HG03095 (cell line): ENCODE measurements around the gene ABCC8.

Source experiments
- ATAC-seq: cut with Tn5 transposase; IDR thresholded peaks from one replicate; pipeline ENCODE4 v1.9.1; 2021; ENCODE audit warnings: moderate library complexity; ENCODE audit not compliant: unreplicated experiment

ABCC8 gene

GRCh38 chr11:17389211-17389956 is 87.3 kb downstream of the ABCC8 start:
- ATAC-seq: peak; percentile 63

- ATAC-seq: peak; percentile 44
These were observed 87.9 kb downstream of the ABCC8 start, which contains the start of gene KCNJ11 for GRCh38 chr11:17388609-17389210. KCNJ11 (minus strand) TSS chr11:17388659; CDS start chr11:17388091, 568 bp downstream.

GRCh38 chr11:17387811-17388210 is 88.8 kb downstream of the ABCC8 start:
- no peak for ATAC-seq

DNA sequence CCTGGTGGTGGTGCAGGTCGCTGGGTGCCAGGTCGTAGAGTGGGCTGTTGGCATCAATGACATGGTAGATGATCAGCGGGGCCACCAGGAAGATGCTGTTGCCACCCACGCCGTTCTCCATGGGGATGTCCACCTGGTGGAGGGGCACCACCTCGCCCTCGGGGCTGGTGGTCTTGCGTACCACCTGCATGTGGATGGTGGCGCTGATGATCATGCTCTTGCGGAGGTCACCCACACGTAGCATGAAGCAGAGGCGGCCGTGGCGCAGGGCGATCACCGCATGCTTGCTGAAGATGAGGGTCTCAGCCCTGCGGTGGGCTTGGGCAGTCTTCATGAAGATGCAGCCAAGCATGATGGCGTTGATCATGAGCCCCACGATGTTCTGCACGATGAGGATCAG is 89.4 kb downstream of the ABCC8 start:
- no peak for ATAC-seq

DNA sequence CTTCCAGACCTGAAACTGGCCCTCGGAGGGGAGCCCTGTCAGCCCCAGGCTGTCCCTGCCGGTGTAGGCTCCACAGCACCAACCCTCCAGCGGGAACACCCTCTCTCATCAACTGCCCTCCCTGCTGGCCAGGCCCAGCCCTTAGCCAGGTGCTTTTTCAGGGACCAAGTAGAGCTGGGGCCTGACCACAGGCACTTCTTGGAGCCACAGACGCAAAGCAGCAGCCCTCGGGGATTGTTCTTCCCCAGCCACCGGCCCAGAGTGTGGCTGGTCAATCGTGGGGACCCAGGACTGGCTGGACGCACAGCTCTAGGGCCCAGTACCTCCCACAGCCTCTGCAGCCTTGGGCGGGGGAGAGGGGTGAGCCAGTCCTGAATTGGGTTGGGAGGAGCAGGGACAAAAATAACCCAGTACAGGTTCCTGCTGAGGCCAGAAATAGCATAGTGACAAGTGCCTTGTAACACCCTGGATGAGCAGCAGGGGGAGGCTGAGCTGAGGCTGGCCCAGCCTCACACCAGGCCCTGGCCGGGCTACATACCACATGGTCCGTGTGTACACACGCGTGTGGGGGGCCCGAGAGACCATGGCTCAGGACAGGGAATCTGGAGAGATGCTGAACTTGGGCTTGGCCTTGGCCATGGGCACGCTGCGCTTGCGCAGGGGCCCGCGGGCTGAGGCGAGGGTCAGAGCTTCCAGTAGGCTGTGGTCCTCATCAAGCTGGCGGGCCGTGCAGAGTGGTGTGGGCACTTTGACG is 90.1 kb downstream of the ABCC8 start:
- peak; percentile 54 for ATAC-seq

DNA sequence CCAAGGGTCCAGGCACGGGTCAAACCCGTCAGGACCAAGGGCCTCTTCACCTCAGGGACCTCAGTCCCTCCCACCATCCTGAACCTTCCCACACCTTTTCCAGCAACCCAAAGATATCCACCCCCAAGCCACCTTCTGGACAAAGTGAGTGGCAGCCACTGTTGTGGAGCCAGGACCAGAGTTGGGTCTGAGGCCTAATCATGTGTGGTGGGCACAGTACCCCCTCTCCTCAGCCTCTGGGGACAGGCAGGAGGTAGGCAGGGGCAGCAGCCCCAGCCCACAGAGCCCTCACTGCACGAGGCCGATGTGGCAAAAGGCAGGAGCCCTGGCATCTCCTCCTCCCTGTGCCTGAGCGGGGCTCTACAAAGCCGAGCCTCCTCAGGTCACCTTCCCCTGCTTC is 90.7 kb downstream of the ABCC8 start:
- no peak for ATAC-seq

DNA sequence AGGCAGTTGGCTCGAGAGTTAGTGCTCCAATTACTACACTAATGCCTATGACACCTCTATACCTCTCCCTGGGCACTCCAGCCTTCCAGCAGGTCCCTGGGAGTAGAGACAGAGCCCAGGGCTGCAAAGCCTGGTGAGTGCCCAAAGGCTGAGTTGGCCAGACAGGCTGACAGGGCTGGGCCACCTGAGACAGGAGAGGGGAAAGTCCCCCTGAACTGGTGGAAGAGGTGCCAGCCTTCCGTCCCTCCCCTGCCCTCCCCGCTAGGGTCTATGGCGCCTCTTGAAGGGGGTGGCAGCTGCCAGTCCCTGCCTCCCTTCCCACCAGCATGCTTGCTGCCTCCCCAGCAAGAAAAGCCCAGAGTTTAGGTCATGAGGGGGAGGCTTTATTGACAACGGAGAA is 91.2 kb downstream of the ABCC8 start:
- ATAC-seq: no peak

- peak; percentile 44 for ATAC-seq
These were observed 92.6 kb downstream of the ABCC8 start for GRCh38 chr11:17384002-17384511.

DNA sequence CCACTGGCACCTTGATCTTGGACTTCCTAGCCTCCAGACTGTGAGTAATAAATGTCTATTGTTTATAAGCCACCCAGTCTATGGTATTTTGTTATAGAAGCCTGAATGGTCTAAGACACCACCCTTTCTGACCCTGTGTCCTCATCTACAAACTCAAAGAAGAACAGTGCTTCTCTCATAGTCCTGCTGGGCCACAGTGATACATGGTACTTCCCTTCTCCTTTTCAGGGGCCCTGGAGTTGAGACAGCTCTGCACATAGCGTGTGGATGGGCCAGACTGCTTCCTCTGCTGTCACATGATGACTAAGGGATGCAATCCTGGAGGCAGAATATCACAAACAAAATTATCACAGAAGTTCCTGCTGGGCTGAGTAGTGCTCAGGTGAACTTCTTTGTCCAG is 93.2 kb downstream of the ABCC8 start:
- ATAC-seq: no peak

DNA sequence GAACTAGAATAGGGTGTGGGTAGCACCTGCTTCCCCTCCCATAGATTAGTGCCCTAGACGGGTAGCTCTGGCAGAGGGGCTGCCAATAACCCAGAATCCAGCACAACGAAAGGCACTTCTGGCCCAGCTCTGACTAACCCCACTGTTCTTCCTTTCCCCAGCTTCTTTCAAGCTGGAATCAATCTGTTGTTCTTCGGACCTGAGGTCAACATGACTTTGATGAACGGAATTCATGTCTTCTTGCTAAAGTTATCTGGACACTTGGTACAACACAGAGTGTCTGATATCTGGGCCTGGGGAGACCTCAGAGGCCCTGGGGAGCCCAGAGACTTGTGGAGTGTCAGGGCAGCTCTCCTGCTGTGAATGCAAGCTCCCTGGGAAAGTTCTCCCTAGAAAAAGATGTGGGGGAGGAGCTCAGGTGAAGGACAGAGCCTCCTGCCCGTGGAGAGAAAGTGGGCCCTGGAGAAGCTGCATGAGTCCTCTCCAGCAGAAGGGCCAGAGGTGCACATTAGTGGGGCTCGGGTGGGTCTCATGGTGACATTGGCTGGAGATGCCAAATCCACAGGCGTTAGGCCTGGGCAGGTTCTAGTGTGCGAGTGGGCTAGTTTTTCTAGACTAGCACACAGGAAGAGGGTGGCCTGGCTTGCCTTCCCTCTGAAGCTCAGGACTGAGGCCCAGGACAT is 94.5 kb downstream of the ABCC8 start:
- no peak for ATAC-seq

DNA sequence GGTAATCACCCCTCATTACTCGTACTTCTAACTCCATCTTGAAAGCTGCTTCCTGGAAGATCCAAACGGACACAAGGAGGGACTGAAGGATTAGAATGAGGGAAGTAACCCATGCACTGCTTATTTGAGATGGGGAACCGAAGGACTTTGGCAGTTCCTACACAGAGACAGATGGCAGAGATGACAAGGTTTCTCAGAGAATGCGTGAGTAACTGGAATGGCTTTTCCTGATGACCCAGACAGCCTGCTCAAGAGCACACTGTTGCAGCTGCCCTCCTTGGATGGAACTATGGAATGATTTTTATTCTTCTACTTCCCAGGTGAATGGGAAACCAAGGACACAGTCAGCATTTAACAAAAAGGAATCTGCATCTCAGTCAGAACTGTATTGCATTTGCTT is 95.5 kb downstream of the ABCC8 start:
- ATAC-seq: no peak

DNA sequence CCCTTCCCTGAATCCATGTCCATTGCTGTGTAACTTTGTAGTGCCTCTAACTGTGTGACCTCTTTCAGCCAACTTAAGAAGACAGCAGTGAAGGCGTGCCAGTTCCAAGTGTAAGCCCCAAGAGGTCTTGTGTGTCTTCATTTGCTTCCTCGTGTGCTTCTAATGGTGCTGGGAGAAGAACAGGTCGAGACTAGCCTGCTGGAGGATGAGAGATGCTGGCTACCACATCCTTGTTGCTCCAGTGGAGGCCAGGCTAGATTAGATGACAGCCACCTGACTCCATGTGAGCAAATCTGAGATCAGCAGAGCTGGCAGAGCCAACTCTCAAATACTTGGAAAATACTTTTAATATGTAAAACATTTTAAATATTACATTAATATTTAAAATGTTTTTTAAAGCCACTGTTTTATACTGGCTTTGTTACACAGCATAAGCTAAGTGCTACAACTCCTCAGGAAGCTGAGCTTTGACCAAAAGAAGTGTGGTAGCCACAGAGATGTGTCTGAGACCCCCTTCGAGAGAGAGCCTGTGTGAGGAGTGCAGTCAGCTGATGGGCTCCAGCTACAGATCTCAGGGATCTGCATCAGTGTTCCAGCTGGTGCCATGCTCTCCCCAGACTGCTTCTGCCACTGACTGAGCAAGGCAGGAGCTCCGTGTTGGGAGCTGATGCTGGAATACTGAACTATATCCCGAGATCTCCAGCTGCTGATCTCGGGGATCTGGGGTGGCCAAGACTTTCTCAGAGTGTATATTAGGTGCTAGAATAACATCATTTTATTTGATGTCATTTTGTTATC is 97.1 kb downstream of the ABCC8 start:
- no peak for ATAC-seq

- no peak for ATAC-seq
These were observed 98.0 kb downstream of the ABCC8 start for GRCh38 chr11:17378655-17379054.

- ATAC-seq: no peak
These were observed 100.2 kb downstream of the ABCC8 start for GRCh38 chr11:17376493-17376892.

DNA sequence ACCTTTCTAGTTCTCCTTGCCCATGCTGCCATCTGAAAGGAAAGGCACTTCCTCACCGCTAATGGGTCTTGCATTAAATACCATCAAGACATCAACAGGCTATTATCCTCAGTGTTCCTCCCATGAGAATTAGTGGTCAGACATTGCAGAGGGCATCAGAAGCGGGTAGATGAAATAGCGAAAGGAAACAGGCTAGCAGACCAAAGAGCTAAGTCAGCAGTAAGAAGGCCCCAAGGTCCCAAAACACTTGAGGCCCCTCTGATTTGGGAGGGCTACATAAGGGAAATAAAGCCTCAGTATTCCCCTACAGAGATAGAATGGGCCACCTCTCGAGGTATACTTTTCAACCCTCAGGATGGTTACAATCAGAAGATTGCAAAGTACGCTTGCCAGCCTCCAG is 101.1 kb downstream of the ABCC8 start:
- no peak for ATAC-seq

DNA sequence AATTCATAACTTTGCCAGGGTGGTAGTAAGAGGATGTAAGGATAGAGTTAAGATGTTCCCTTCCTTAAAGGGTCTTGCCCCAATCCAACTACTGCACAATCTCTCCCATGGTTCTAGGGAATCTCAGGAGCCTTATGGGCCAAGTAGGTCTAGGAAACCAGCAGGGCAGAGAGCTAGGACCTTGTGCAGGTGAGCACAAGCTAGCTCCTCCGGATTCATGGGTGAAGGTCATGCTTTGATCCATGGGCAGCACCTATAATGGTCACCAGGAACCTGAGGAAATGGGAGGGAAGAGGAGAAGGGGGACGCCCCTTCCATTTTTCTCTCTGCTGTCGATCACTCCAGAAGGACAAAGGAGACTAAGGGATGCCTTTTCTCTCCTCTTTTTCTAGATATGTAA is 105.0 kb downstream of the ABCC8 start:
- ATAC-seq: no peak

GRCh38 chr11:17369684-17370243 is 106.9 kb downstream of the ABCC8 start:
- no peak for ATAC-seq

GRCh38 chr11:17369094-17369493 is 107.6 kb downstream of the ABCC8 start:
- ATAC-seq: no peak

DNA sequence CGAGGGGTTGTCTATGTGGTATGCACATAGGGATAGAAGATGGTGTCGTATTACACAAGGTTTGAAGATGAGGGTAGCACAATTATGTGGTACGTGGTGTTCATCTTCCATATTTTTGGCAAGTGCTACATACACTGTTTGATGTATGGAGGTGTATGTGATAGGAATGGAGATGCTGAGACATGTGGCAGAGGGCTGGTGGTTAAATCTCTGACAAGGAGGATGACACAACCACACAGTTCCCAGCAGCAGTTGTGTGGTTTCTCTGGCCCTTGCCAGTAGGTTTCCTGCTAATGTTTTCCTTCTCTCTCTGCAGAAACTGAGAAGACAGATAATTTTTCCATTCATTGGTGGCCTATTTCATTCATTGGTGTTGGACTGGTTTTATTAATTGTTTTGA is 108.1 kb downstream of the ABCC8 start:
- no peak for ATAC-seq

DNA sequence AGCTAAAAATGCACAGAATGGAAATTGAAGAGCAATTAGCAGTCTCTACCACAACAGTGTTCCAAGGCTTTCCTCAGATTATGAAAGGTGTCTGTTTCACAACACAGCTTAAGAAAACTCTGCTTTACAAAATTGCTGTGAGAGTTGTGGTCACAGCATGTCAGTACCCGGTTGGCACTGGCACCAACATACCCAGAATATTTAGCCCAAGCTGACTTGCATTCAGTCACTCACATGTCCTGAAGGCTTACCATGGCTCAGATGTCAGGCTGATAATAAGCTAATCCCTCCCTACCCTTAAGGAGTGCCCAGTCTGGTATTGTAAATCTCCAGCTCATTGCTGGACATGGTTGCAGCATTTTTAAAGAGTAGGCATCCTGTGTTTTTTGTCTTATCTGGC is 110.2 kb downstream of the ABCC8 start:
- ATAC-seq: no peak
